GM10248 (cell line): Measurements from ENCODE around the gene TYSND1.
"Not testable (repeated sequence)": the region's sequence is repeated elsewhere in the genome, so short reads cannot be mapped to it uniquely, and the experiment has no call there.

ENCODE experiments used
- CTCF ChIA-PET: fragments of 300-600 bp; sonication (Branson Sonifier 250); formaldehyde crosslinking; extraction: SDS; loops from one replicate; lab custom pipeline; 2021; ENCODE audit warnings: antibody characterized with exemption; lab: Yijun Ruan, JAX
- POLR2A ChIA-PET: fragments of 350-650 bp; sonication (Branson Sonifier 250); formaldehyde crosslinking; extraction: SDS; loops from one replicate; lab custom pipeline; 2020; ENCODE audit warnings: antibody characterized with exemption; lab: Yijun Ruan, JAX
- DNase-seq: peaks from one replicate; pipeline ENCODE4 v3.0.0; 2012; ENCODE audit errors: extremely low spot score
- TF ChIP-seq, protein P1 (sequence below): IDR thresholded peaks from 2 replicates; pipeline ENCODE4 v1.5.1; 2012; ENCODE audit warnings: mild to moderate bottlenecking, low read depth; ENCODE audit errors: extremely low read depth, missing control alignments, control extremely low read depth

Gene TYSND1

DNA sequence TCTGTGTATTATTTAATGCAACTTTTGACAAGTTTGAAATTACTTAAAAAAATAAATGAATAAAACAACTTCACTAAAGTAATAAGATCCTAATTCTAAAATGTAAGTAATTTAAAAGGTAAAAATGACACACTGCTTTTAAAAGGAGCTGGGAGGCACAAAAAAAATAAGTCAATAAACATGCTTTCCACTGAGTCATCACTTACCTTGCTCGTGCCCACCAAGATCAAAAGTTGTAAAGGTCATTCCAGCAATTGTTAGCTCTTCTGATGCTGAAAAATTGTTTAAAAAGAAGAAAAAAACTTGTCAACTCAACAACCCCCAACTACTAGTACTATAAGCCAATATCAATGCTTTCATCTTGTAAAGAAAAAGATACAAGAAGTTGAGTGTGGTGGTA lies 14.3 kb upstream of the TYSND1 start:
- ChIA-PET CTCF (interaction anchor here (0.9 to 3.6 kb wide), 5 partner anchors 10 to 204 kb away, joined by 3 to 38 read pairs (median 5); partner anchors contain the start of genes SAR1A and TYSND1), POLR2A (no interaction called here)
- TF ChIP-seq, protein P1, sequence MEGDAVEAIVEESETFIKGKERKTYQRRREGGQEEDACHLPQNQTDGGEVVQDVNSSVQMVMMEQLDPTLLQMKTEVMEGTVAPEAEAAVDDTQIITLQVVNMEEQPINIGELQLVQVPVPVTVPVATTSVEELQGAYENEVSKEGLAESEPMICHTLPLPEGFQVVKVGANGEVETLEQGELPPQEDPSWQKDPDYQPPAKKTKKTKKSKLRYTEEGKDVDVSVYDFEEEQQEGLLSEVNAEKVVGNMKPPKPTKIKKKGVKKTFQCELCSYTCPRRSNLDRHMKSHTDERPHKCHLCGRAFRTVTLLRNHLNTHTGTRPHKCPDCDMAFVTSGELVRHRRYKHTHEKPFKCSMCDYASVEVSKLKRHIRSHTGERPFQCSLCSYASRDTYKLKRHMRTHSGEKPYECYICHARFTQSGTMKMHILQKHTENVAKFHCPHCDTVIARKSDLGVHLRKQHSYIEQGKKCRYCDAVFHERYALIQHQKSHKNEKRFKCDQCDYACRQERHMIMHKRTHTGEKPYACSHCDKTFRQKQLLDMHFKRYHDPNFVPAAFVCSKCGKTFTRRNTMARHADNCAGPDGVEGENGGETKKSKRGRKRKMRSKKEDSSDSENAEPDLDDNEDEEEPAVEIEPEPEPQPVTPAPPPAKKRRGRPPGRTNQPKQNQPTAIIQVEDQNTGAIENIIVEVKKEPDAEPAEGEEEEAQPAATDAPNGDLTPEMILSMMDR: no peak
- DNase-seq: no peak

DNA sequence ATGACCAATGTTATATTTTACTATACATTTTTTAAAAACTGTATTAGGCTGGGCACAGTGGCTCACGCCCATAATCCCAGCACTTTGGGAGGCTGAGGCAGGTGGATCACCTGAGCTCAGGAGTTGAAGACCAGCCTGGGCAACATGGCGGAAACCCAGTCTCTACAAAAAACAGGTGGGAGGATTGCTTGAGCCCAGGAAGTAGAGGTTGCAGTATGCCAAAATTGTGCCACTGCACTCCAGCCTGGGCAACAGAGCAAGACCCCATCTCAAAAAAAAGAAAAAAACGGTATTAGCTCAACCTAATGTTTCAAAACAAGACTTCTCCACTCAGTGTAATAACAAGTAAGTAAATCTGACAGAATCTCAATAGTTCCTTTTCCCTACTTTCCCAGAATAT lies 12.9 kb upstream of the TYSND1 start:
- DNase-seq: not testable (repeated sequence)
- ChIA-PET POLR2A (interaction anchor here (0.6 kb wide), 1 partner anchor 13 kb away, joined by 3 read pairs; the partner anchor contains the start of gene TYSND1), CTCF (interaction anchor here (1.1 to 5.4 kb wide), 4 partner anchors 9 to 15 kb away, joined by 4 to 51 read pairs (median 4); partner anchors contain the start of gene TYSND1)

GRCh38 chr10:70158113-70158512 lies 11.6 kb upstream of the TYSND1 start:
- ChIA-PET POLR2A (no interaction called here), CTCF (interaction anchor here (1.0 to 5.4 kb wide), 2 partner anchors 9 to 12 kb away, joined by 5 to 51 read pairs; partner anchors contain the start of gene TYSND1)
- no peak for DNase-seq
- TF ChIP-seq, protein P1: no peak

DNA sequence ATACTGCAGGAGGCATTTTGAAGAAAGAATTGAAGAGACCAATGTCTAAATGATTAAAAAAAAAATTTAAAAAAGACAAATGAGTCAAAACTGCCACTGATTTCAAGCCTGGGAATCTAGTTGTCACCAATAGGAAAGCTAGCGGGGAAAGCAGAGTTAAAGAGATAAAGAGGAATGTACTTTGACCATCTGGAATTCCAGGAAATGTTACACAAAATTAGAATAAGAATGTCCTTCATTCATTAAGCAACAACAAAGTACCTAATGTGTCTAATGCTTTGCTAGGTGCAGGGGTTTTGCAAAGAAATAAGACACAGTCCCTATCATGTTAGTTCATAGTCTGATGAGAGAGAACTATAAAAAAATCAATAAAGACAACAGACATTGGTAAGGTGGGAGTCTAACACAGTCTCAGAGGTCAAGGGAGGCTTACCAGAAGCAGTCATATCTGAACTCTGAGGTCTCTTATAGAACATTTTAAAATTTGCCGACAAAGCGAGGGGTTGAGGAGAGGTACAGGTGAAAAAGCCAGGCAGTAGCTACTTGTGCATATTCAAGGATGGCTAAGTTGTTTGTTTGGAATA lies 8.8 kb upstream of the TYSND1 start:
- ChIA-PET CTCF (interaction anchor here (1.0 to 5.4 kb wide), 3 partner anchors 9 to 65 kb away, joined by 3 to 51 read pairs (median 3); partner anchors contain the start of gene TYSND1), POLR2A (interaction anchor here (2.5 kb wide), 1 partner anchor 9 kb away, joined by 9 read pairs; the partner anchor contains the start of gene TYSND1)
- TF ChIP-seq, protein P1: no peak
- no peak for DNase-seq

- POLR2A ChIA-PET: no interaction called here
- DNase-seq: no peak
- CTCF ChIA-PET: interaction anchor here (1.3 to 5.4 kb wide), 5 partner anchors 11 to 33 kb away, joined by 4 to 77 read pairs (median 12); partner anchors contain the start of gene SAR1A
- TF ChIP-seq, protein P1: no peak
Measured at GRCh38 chr10:70148516-70148915, 2.0 kb upstream of the TYSND1 start.

DNA sequence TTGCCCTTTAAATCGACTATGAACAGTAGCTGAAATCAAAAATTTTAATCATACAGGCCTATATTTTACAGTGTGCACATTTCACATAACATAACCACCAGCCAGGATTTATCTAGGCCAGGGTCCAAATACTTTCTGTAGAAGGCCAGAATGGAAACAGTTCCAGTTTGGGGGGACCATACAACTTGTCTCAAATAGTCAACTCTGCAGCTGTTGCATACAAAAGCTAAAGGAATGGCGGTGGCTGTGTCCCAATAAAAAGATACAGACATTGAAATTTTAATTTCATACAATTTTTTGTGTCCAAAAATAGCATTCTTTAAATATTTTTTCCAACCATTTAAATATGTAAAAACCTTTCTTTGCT lies 742 bp upstream of the TYSND1 start:
- ChIA-PET POLR2A (no interaction called here), CTCF (interaction anchor here (0.7 to 5.4 kb wide), 19 partner anchors 9 to 262 kb away, joined by 3 to 77 read pairs (median 11); partner anchors contain the start of genes AIFM2, EIF4EBP2 and SAR1A)
- no peak for DNase-seq
- TF ChIP-seq, protein P1: no peak
